Measurements from ENCODE around the gene KCNMA1.
"Not testable (repeated sequence)": the region's sequence is repeated elsewhere in the genome, so short reads cannot be mapped to it uniquely, and the experiment has no call there.

KCNMA1 gene

GRCh38 chr10:77357185-77357584 lies 280.4 kb downstream of the KCNMA1 start:
- DNase-seq: no peak

GRCh38 chr10:77355844-77356243 lies 281.8 kb downstream of the KCNMA1 start:
- no peak for DNase-seq

DNA sequence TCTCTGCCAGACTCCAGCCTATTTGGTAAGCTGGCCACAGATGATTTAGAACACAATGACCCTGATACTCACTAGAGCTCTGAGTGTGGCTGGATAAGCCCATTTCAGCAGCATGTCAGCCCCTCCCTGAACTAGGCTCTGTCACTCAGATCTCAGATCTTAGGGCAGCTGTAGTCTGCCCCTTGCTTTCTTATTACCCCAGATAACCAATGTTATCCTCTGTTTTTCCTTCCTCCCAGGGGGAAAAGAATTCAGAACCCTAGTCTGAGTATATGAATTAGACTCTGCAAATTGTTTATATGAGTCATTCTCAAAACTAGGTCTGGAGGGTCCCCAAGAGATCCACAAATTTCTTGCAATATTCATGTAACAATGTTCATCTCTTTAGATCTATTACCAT lies 286.2 kb downstream of the KCNMA1 start:
- no peak for DNase-seq

DNA sequence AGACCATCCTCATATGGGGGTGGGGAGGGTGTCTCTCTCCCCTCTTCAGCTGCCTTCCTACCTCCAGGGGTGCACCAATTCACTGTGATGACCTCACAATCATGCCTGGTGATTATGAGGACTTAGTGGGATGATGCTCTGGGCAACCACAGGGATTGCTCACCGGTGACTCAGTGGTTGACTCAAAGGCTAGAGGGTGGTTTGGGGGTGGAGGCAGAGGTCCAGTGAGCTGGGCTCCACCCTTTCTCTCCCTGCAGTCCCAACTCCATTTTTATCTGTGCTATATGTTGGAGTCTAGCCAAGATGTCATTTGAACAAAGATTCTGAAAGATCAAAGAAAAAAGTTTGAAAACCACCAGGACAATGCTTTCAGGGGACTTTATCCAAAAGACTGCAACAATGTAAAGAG lies 286.9 kb downstream of the KCNMA1 start:
- DNase-seq: no peak

- no peak for DNase-seq
Observed at GRCh38 chr10:77350134-77350533, 287.5 kb downstream of the KCNMA1 start.

DNA sequence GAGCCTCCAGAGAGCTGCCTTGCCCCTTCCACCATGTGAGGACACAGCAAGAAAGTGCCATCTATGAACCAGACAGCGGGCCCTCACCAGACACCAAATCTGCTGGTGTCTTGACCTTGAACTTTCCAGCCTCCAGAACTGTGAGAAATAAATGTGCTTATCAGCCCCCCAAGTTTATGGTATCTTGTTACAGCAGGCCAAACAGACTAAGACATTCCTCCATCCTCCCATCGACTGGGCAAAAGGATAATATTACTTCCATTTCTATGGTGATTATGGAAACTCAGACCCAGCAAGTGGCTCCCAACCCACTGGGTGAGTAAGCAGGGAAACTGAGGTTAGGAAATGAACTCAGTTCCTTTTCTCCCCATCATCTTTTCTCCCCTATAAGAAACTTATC lies 288.4 kb downstream of the KCNMA1 start:
- DNase-seq: no peak

DNA sequence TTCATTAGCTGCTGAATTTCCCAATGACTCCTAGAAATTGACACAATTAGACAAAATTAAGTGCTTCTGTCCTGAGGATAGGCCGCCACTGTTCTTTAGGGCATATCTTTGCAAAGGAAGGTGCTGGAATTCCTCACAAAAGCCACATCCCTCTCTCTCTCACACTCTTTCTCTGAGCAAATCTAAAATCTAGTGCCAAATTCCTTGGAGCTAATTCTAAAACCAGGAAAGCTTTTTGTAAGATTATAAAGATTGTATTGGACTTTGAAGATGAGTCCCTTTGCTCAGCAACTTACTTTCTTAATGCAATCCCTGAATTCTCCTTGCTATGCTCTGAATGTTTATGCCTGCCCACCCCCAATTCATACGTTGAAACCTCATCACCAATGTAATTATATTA lies 288.9 kb downstream of the KCNMA1 start:
- DNase-seq: no peak

- no peak for DNase-seq
Observed at GRCh38 chr10:77348082-77348481, 289.5 kb downstream of the KCNMA1 start.

DNA sequence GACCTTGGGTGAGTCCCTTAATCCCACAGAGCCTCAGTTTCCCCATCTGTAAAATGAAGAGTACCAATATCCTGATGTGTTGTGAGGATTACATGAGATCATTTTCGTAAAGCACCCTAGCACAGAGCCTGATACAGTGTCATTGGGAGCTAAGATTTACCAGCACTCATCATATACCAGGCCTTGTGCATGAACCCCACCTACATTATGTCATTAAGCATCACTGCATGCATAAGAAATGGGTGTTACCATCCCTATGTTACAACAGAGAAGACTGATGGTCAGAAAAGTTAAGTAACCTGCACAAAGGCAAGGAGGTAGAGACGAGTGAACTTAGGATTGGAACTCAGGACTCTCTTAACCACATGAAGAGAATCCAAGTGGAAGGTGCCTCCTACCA lies 290.6 kb downstream of the KCNMA1 start:
- DNase-seq: no peak

DNA sequence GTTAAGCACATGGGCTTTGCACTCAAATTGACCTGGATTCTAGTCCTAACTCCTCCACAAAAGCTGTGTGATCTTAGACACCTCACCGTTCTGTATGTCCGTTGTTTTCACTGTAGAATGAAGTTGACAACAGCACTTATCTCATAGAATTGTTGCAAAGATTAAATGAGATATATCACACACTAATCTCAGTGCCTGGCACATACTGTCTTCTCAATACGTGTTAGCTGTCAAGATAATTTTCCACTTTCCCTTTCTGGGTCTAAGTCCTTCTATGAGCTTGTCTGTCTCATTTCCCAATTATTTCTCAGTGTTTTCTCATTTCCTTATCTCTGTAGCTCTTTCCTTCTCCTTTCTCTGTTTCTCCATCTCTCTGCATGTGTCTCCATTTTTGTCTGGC lies 296.6 kb downstream of the KCNMA1 start:
- no peak for DNase-seq

DNA sequence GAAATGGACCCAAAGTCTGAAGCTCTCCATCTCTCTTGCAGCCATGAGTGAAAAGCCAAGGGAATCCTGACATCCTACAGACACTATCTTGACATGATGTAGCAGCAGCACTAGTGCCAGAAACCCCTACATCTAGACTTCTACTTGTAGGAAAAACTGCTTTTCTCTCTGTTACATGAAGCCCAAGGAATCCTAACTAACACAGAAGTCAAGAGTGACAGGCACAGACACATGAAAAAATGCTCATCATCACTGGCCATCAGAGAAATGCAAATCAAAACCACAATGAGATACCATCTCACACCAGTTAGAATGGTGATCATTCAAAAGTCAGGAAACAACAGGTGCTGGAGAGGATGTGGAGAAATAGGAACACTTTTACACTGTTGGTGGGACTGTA lies 297.7 kb downstream of the KCNMA1 start:
- not testable (repeated sequence) for DNase-seq

DNA sequence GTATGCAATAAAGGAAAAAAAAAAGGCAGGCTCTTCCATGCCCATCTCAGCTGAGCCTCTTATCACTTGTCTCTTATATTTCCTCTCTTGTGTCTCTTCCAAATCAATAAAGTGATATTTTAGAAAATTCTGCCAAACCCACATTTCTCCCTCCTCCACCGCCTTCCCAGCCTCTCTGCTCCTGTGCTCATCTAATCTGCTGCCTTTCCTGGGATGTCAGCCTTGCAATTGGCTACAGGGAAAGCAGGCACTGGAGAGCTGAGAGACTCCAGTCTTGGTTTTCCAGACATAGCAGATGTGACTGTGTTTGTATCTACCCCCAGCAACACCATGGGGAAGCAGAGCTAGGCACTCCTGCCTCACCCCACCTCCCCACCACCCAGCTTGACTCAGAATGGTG lies 298.4 kb downstream of the KCNMA1 start:
- no peak for DNase-seq

DNA sequence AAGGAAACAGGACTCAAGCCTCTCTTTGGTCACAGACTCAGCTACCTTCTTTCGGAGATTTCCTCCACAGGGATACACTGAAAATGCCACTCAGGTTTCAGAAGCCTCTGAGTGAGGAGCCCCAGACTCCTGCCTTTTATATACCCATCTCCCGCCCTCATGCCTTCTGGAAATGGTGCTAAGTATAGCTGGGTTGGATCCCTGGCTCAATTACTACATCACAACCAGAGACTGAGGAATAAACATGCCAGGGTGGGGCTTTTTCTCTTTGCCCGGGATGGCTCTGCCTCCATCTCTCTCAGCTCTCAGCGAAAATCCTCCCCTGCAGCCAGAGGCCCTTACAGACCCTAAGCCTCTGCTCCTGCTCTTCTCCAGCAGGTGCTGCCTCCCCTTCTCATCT lies 299.5 kb downstream of the KCNMA1 start:
- no peak for DNase-seq

- DNase-seq: no peak
Observed at GRCh38 chr10:77334501-77334900, 303.1 kb downstream of the KCNMA1 start.

DNA sequence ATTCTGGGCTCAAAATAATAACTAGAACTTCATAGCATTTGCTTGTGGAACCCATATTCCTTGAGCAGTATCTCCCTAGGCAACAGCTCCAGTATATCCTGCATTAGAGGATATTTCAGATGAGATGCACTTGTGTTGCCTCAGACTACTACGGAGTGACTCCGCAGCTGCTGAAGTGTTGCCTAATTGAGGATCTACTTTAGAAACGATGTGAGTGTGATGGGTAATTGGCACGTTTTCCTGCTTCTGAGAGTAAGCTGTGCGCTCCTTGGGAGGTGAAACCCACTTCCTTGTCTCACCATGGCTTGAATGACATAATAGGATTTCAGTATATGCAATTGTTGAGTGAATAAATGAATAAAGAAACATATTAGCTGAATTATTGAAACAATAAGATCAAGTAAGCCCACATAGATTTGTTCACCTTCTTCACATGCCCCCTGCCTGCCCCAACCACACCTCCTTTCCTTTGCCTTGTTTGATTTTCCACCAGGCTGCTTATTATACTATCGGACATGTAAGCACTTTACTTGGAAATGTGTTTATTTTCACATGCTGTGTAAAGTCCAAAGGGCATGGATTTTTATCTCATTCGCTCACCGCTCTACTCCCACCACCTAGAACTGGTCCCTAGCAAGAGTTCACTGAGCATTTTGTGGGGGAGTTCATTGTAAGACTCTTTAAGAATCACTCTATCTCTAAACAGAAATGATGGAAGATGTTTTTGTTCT lies 303.8 kb downstream of the KCNMA1 start:
- DNase-seq: no peak

DNA sequence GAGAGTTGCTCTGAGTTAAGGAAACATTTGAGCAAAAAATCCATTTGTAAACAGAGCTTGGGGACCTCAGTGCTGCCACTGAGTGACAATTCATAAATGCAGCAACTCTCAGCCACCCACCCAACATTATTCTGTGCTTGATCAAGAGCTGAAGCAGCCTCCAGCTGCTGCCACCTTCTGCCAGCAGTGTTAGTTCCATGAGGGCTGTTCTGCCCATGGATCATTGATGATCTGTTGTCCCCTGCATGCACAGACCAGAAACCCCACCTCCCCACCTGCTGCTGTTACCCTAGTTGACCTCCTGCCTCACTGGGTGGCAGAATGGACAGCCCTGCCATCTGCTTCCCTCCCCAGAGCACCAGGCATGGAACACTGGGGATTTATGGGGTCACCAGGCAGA lies 305.4 kb downstream of the KCNMA1 start:
- peak; percentile 42 for DNase-seq

- no peak for DNase-seq
Observed at GRCh38 chr10:77328272-77328816, 309.3 kb downstream of the KCNMA1 start.

DNA sequence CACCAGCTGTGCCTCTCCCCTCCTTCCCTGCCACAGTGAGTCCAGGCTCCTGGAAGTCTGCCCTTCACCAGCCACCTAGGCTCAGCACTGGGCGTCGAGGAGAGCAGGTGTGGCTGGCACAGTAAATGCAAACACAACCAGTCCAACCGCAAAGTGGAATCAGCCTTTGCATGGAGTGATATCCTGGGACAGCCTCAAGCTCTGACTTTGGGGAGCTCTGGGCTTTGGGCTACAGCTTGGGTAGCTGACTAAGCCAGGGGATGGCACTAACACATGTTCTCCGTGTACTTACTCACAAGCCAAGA lies 312.4 kb downstream of the KCNMA1 start:
- no peak for DNase-seq

GRCh38 chr10:77321838-77322237 lies 315.8 kb downstream of the KCNMA1 start:
- no peak for DNase-seq

GRCh38 chr10:77320971-77321471 lies 316.6 kb downstream of the KCNMA1 start:
- no peak for DNase-seq

GRCh38 chr10:77319557-77319956 lies 318.1 kb downstream of the KCNMA1 start:
- DNase-seq: no peak

DNA sequence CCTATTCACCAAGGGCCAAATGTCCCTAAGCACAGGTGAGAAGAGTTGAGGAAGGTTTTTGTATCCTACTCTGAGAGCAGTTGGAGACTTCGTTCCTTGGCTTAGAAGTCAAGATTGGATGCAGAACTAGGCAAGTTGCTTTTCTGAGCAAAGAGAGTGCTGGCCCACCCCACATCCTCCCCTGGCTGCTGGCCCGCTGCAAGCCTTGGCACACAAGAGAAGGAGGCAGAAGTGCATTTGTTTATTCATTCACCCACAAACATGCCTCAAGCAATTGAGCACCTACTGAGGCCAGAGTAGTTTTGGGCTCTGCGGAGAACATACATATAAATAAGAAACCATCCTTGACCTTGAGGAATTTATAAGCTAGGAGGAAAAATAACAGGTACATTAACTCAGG lies 318.9 kb downstream of the KCNMA1 start:
- DNase-seq: no peak

DNA sequence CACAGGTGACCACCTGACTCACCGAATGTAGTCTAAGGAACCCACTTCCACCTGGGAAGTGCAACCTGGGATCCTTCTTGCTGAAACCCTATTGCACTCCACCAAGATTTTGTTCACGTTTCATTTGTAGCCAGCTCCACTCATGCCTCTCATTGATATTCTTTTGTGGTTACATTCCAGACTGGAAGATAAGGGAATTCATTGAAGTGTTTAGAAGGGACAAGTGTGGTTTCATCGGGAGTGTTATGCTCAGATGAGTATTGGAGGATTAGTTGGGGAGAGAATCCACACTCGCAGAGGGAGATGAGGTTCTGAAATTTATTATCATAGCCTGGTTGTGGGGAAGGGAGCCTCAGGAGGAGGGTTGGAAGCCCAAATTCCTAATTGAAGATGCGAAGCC lies 320.4 kb downstream of the KCNMA1 start:
- no peak for DNase-seq

DNA sequence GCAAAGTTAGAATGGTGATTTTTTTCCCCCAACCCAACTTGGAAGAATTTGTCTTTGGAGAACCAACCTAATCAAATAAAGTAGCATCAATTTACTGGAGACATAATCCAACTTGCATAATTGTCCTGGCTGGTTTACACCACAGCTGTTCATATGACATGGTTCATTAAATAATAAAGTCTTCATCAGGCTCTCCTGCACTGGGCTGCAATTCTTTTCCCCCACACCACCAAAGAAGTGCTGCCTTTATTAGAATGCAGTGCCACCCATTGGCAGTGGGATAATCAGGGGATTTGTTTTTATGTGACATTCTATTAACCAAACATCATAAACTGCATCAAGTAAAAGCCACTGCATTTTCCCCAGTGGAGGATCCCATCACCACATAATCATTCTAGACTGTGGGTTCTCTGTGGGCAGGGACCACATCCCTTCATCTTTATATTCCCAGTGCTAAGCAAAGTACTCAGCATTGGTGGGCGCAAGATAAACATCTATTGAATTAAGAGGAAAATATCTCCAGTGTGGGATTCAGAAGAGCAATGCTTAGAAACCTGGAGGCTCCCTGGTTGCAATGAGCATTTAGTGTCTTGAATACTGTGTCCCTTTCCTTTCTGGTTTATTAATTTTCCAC lies 322.0 kb downstream of the KCNMA1 start:
- no peak for DNase-seq
